ENCODE results near the gene SSBP3.
"Not testable (repeated sequence)": the region's sequence is repeated elsewhere in the genome, so short reads cannot be mapped to it uniquely, and the experiment has no call there.

SSBP3 gene

GRCh38 chr1:54347955-54348699, 58.1 kb downstream of the SSBP3 start:
- DNase-seq (ENCODE audit: low spot score) = no peak

- DNase-seq (ENCODE audit: low spot score) = no peak
Measured at GRCh38 chr1:54347261-54347954, 58.8 kb downstream of the SSBP3 start.

- DNase-seq (ENCODE audit: low spot score) = not testable (repeated sequence)
Measured at GRCh38 chr1:54345548-54345947, 60.6 kb downstream of the SSBP3 start.

GRCh38 chr1:54345116-54345515, 61.1 kb downstream of the SSBP3 start:
- no peak for DNase-seq (ENCODE audit: low spot score)

- DNase-seq (ENCODE audit: low spot score) = no peak
Measured at GRCh38 chr1:54342742-54343687, 63.2 kb downstream of the SSBP3 start.

GRCh38 chr1:54342288-54342687, 63.9 kb downstream of the SSBP3 start:
- DNase-seq (ENCODE audit: low spot score) = no peak

GRCh38 chr1:54341763-54342162, 64.4 kb downstream of the SSBP3 start:
- no peak for DNase-seq (ENCODE audit: low spot score)

- DNase-seq (ENCODE audit: low spot score) = no peak
Measured at GRCh38 chr1:54340878-54341277, 65.3 kb downstream of the SSBP3 start.

GRCh38 chr1:54340434-54340833, 65.8 kb downstream of the SSBP3 start:
- DNase-seq (ENCODE audit: low spot score) = no peak

GRCh38 chr1:54339126-54339525, 67.1 kb downstream of the SSBP3 start:
- DNase-seq (ENCODE audit: low spot score) = no peak

- DNase-seq (ENCODE audit: low spot score) = no peak
Measured at GRCh38 chr1:54338464-54338863, 67.7 kb downstream of the SSBP3 start.

- DNase-seq (ENCODE audit: low spot score) = no peak
Measured at GRCh38 chr1:54337928-54338327, 68.3 kb downstream of the SSBP3 start.

- DNase-seq (ENCODE audit: low spot score) = no peak
Measured at GRCh38 chr1:54337034-54337433, 69.2 kb downstream of the SSBP3 start.

- DNase-seq (ENCODE audit: low spot score) = no peak
Measured at GRCh38 chr1:54336116-54336515, 70.1 kb downstream of the SSBP3 start.

GRCh38 chr1:54335755-54336108, 70.5 kb downstream of the SSBP3 start:
- no peak for DNase-seq (ENCODE audit: low spot score)

GRCh38 chr1:54335011-54335754, 71.0 kb downstream of the SSBP3 start:
- no peak for DNase-seq (ENCODE audit: low spot score)

- DNase-seq (ENCODE audit: low spot score) = no peak
Measured at GRCh38 chr1:54332781-54333585, 73.2 kb downstream of the SSBP3 start.

- DNase-seq (ENCODE audit: low spot score) = no peak
Measured at GRCh38 chr1:54331843-54332463, 74.2 kb downstream of the SSBP3 start.

GRCh38 chr1:54331091-54331772, 75.0 kb downstream of the SSBP3 start:
- no peak for DNase-seq (ENCODE audit: low spot score)
